Adipocyte (in vitro differentiated cells): ENCODE measurements around the gene CDH4.

ENCODE experiments used
- DNase-seq: peaks from one replicate; pipeline ENCODE4 v3.0.0-alpha.2; 2015; ENCODE audit warnings: low read depth
- H3K27me3 ChIP-seq: replicated peaks from 2 replicates; pipeline ENCODE4 v1.7.0; 2013; ENCODE audit warnings: mild to moderate bottlenecking, low read length, moderate library complexity; ENCODE audit not compliant: control insufficient read depth, insufficient read depth
- H3K36me3 ChIP-seq: 2 replicates; pipeline ENCODE4 v1.7.0; 2013; ENCODE audit warnings: low read length, mild to moderate bottlenecking, moderate library complexity; ENCODE audit not compliant: control insufficient read depth, insufficient read depth, severe bottlenecking
- H3K4me1 ChIP-seq: 2 replicates; pipeline ENCODE4 v1.7.0; 2013; ENCODE audit warnings: mild to moderate bottlenecking, low read length, moderate library complexity; ENCODE audit not compliant: control insufficient read depth, insufficient read depth
- H3K4me3 ChIP-seq: 2 replicates; pipeline ENCODE4 v1.7.0; 2013; ENCODE audit warnings: mild to moderate bottlenecking, low read length, moderate library complexity
- H3K9ac ChIP-seq: 2 replicates; pipeline ENCODE4 v1.7.0; 2013; ENCODE audit warnings: mild to moderate bottlenecking, low read length, moderate library complexity
- H3K9me3 ChIP-seq: 2 replicates; pipeline ENCODE4 v1.7.0; 2013; ENCODE audit warnings: mild to moderate bottlenecking, low read length, moderate library complexity; ENCODE audit not compliant: control insufficient read depth

The CDH4 gene

DNA sequence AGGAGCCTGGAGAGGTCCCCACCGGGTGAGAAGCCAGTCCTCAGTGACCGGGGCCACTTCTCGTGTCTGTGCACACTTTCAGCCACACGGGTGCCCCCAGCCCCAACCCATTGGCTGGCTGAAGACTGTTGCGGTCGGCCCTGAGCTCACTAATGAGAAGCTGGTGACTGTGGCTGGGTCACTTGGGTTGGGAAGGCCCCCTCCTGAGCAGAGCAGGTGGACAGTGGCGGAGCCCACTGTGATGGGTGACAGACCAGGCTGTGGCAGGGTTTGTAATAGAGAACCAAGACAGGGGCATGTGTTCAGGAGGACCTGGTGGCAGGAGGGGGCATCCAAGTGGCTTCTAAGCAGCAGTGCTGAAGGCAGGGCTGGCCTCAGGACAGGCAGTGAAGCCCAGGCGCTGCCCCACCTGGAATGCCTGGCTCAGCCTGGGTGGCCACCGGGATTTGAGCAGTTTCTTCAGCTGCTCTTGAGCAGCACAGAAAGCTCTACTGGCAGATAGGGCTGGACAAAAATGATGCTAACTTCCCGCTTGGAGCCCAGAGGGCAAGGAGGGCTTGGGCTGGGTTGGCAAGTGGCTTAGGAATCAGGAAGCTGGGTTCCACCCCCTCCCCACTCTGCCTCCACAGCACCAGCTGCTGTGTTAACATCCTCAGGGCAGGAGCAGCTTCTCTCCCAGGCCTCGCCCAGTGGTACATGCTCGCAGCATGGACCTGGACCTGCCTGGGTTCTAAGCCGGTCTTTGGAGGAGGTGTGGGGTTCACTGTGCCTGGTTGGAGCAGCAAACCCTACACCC, 256.4 kb downstream of the CDH4 start:
- no peak for DNase-seq
- no peaks in the 10 kb centered on the region for H3K4me1 ChIP-seq

DNA sequence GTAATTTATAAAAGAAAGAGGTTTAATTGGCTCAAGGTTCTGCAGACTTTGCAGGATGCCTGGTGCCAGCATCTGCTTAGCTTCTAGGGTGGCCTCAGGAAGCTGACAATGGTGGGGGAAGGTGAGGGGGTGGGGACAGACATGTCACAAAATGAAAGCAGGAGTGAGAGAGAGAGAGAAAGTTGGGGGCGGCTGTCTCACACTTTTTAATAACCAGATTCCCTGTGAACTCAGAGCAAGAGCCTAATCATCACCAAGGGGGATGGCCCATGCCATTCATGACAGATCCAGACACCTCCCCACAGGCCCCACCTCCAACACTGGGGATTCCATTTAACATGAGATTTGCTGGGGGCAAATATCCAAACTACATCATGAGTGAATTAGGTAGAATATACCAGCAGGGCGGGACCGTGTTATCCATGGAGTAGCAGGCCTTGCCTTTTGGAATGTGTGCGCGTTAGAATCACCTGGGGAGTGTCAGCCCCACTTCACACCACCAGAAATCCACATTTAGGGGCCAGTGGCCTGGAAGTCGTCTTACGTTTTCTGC, 258.8 kb downstream of the CDH4 start:
- Histone ChIP-seq H3K4me3 (no peak overlapping the region), H3K36me3 (no peaks in the 10 kb centered on the region), H3K9me3 (no peaks in the 10 kb centered on the region), H3K9ac (no peak overlapping the region), H3K27me3 (peaks cover 29% of the 10 kb centered on the region), H3K4me1 (no peaks in the 10 kb centered on the region)
- DNase-seq: no peak

More for the DNA sequence above, 256.4 kb downstream of the CDH4 start:
- Histone ChIP-seq H3K27me3 (peaks cover 43% of the 10 kb centered on the region), H3K9ac (no peak overlapping the region), H3K36me3 (no peaks in the 10 kb centered on the region), H3K9me3 (no peaks in the 10 kb centered on the region), H3K4me3 (no peak overlapping the region)

DNA sequence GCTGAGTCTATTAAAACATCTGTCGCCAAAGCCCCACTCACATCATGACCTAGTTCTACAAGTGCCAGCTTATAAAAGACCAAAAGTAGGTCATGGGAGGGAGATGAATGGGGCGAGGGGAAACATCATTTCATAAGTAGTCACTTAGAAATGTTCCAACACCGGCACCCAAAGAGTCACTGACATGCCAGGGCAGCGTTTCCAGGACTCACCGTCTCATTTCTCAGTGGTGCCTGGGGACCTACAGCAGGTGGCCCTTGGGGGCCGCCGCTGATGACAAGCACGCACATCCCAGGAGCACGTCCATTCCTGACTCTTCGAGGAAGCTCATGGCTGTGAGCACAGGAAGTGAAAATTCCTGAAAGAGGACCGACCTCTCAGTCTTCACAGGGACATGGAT, 260.4 kb downstream of the CDH4 start:
- H3K9me3 ChIP-seq: no peaks in the 10 kb centered on the region
- no peak overlapping the region for H3K4me3 ChIP-seq
- no peak overlapping the region for H3K9ac ChIP-seq
- DNase-seq: no peak
- peaks cover 18% of the 10 kb centered on the region for H3K27me3 ChIP-seq
- no peaks in the 10 kb centered on the region for H3K36me3 ChIP-seq
- H3K4me1 ChIP-seq: no peaks in the 10 kb centered on the region

DNA sequence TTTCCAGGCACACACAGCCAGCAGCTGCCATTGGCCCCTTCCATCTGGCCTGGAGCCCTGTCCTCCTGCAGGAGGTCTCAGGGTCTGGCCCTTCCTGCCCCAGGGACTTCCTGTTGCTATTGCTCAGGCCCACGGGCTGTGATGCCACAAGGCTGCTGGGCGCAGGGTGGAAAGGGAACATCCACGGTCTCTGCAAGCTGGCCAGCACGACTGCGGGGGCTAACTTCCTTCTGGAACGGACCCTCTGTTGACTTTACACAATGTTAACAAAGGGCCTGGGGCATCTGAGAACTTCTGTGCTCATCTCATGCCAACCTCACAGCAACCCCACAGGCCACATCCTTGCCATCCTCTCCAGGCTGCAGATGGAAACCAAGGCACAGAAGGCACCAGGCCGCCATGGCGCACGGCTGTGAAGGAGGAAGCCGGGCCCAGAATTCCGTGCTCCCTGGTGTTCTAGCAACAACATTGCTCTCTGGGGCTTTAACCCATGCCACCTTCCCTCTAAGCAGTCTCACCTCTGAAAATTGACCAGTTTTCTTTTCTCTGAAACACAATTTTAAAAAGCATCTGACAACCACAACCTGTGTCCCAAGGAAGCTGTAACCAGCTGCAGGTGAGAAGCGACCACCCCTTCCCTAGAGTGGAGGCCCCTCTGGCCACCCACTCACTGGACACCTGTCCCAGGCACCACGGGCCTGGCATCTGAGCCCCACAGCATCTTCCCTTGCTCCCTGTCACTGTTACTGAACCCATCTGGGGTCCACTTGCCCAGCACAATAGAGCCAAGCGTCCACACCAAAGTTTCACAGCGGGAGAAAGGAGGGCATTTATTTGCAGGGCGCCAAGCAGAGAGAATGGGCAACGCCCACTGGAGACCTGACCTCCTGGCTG, 261.3 kb downstream of the CDH4 start:
- Histone ChIP-seq H3K36me3 (no peaks in the 10 kb centered on the region), H3K4me1 (no peaks in the 10 kb centered on the region), H3K9me3 (no peaks in the 10 kb centered on the region), H3K4me3 (no peak overlapping the region), H3K27me3 (peaks cover 9% of the 10 kb centered on the region), H3K9ac (no peak overlapping the region)
- DNase-seq: no peak

DNA sequence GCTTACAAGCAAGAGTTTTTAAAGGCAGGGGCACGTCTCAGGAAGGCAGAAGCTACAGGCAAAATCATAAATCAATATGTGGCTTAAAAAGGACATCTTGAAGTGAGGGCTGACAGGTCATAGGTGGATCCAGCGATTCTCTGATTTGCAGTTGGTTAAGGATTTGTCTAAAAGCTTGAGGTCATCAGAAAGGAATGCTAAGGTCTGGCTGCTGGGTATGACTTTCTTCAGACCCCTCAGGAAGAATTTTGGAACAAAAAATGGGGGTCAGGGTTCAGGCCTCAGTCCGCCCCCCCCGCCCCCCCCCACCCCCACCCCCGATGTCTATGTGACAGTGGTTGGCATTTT, 261.9 kb downstream of the CDH4 start:
- H3K9me3 ChIP-seq: no peaks in the 10 kb centered on the region
- no peak overlapping the region for H3K9ac ChIP-seq
- H3K27me3 ChIP-seq: peaks cover 4% of the 10 kb centered on the region
- no peak for DNase-seq
- no peaks in the 10 kb centered on the region for H3K36me3 ChIP-seq
- no peak overlapping the region for H3K4me3 ChIP-seq
- no peaks in the 10 kb centered on the region for H3K4me1 ChIP-seq

DNA sequence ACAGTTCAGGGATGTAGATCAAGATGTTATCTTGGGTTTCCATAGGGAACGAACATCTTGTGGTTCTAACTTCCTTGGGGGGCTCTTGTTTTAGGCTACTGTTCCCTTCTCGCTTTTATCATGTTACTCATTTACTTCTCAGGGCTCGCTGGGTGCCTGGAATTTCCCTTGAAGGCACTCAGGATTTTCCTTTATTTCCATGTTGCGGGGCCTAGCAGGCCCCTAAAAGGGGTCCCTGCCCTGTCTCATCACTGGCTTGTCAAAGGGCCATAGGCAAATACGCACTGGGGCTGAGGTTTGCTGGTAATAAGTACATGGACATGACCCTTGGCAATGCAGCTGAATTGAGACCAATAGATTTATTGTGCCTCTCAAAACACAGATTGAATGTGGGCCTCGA, 262.3 kb downstream of the CDH4 start:
- Histone ChIP-seq H3K9me3 (no peaks in the 10 kb centered on the region), H3K4me1 (no peaks in the 10 kb centered on the region)

DNA sequence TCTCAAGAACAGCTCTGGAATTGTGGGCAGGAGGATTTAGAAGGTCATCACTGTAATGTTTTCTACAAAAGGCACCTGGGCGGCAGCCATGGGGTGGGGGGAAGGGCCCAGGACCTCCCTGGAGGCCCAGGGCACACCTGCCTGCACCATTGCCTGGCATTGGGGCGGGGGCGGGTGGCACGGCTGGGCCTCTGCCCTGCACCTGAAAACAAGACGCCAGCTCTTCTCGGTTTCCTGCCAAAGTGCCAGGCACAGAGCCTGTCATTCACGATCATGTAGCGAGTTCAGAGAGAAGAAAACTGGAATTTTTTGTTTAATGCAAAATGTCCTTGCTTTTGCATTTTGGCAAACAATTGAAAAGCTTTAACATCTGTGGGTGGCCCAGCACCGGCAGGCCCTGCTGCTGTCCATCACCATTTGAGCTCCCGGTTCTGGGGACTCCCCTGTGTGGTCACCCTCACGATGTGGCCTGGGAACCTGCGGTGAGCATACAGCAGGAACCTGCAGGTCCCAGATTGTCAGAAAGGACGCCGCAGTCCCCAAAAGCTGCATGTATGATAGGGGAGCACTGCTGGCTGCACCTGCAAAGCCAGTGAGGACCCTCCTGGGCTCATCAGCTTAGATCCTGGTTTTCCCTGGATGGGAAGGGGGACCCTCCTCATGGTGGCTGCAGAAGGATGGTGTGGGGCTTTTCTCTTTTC, 262.9 kb downstream of the CDH4 start:
- DNase-seq: no peak
- Histone ChIP-seq H3K4me3 (no peak overlapping the region), H3K27me3 (peaks cover 4% of the 10 kb centered on the region), H3K9me3 (no peaks in the 10 kb centered on the region), H3K36me3 (no peaks in the 10 kb centered on the region), H3K9ac (no peak overlapping the region), H3K4me1 (no peaks in the 10 kb centered on the region)

More for the DNA sequence above, 262.3 kb downstream of the CDH4 start:
- Histone ChIP-seq H3K36me3 (no peaks in the 10 kb centered on the region), H3K27me3 (peaks cover 4% of the 10 kb centered on the region), H3K9ac (no peak overlapping the region), H3K4me3 (no peak overlapping the region)
- no peak for DNase-seq

DNA sequence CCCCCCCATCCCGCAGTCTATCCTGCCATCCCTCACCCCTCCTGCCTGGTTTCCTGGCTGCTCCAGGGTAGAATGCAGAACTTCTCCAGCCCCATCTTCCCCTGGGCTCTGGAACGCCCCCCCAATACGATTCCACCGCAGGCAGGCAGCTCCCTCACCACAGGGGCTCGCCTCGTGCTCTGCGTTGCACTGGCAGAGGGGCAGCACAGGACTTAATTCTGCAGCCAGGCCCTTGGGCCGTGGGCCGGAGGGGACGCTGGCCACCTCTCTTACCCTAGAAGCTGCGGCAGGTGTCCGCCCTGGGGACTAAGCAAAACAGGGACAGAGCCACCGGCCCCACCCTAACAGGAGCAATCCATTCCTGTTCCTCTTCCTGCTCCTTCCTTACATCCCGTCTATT, 263.9 kb downstream of the CDH4 start:
- no peaks in the 10 kb centered on the region for H3K36me3 ChIP-seq
- no peak overlapping the region for H3K4me3 ChIP-seq
- H3K4me1 ChIP-seq: peaks cover 7% of the 10 kb centered on the region
- H3K27me3 ChIP-seq: peaks cover 4% of the 10 kb centered on the region
- no peak overlapping the region for H3K9ac ChIP-seq
- no peaks in the 10 kb centered on the region for H3K9me3 ChIP-seq
- no peak for DNase-seq

DNA sequence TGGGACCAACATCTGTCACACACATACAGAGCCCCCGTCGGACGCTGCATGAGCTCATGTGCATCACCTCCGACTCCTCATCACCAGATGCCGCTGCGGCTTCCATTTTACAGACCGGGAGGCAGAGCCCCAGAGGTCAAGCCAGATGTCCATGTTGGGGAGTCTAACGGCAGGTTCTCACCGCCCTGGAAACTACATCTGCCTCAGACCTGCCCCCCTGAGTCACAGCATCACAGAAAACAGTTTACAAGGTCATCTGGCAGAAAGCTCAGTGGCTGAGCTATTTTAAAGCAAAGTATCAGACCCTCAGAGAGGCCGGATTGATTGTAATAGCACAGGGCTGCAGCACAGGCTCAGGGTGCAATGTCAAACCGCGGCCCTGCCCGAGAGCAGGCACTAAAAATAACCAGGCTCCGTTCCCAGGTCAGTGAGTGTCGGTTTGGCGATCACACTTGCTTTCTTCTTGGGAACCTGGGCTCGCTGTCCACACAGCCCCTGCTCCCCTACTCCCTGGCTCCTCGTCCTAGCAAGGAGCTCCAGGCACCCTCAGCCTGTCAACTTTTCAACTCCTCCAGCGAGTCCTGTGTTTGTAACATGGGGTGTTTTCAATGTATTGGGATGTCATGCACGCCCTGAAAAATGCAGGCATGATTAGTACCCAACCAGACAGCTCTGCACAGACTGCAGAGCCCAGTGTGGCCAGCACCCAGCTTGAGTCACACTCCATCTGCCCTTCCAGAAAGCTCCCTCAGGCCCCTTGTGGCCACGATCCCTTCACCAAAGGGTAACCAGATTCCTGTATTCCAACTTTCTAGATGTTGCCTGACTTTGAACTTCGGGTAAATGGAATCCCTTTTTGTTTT, 264.5 kb downstream of the CDH4 start:
- Histone ChIP-seq H3K36me3 (no peaks in the 10 kb centered on the region), H3K9me3 (no peaks in the 10 kb centered on the region), H3K4me3 (no peak overlapping the region), H3K9ac (no peak overlapping the region), H3K27me3 (peaks cover 4% of the 10 kb centered on the region), H3K4me1 (peaks cover 8% of the 10 kb centered on the region)
- DNase-seq: no peak

DNA sequence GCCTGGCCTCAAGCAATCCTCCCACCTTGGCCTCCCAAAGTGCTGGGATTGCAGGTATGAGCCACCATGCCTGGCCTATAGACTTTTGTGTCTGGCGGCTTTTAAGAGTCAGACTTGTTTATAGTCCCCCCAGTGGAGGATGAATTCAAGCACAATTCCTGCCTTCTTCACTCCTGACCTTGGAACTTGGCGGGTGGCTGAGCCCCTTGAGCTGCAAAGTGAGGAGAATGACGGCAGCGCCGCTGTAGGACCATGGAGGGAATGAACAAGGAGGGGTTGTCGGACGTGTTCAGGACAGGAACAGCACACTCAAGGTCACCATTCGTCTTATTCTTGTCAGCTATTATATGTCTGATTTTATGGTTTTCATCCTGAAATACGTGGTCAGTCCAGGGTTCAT, 265.4 kb downstream of the CDH4 start:
- no peak overlapping the region for H3K9ac ChIP-seq
- H3K4me1 ChIP-seq: peaks cover 8% of the 10 kb centered on the region
- no peak overlapping the region for H3K4me3 ChIP-seq
- peaks cover 2% of the 10 kb centered on the region for H3K27me3 ChIP-seq
- DNase-seq: no peak
- H3K36me3 ChIP-seq: no peaks in the 10 kb centered on the region
- H3K9me3 ChIP-seq: no peaks in the 10 kb centered on the region
